Gastroesophageal sphincter (tissue), 4 donors: ENCODE data around the gene LRRC75A. TPM values are rescaled to one million over a fixed set of nuclear protein-coding genes. Genes with fewer than 3 reads are reported as not detected.

ENCODE experiments used
- ATAC-seq: fragments of 150-250 bp; one replicate; pipeline ENCODE4 v1.9.1; 2016; ENCODE audit warnings: mild to moderate bottlenecking, moderate library complexity
- H3K27ac ChIP-seq, 4 donors: fragments of 200-600 bp; sonication (generic) in 3 of 4; 1 replicate in 3 of 4; 2 replicates in 1 of 4; pipeline ENCODE4 v1.5.1; 2016 to 2019
- H3K27me3 ChIP-seq: fragments of 200-600 bp; sonication (generic); one replicate; pipeline ENCODE4 v1.5.1; 2019
- H3K36me3 ChIP-seq, 2 donors: fragments of 200-600 bp; sonication (generic); one replicate each; pipeline ENCODE4 v1.5.1; 2019; ENCODE audit warnings: control low read depth in 1 of 2
- H3K4me1 ChIP-seq, 3 donors: fragments of 200-600 bp; sonication (generic); 1 replicate in 2 of 3; 2 replicates in 1 of 3; pipeline ENCODE4 v1.5.1; 2016 to 2019; ENCODE audit warnings: control low read depth in 2 of 3
- H3K4me3 ChIP-seq, 2 donors: fragments of 200-600 bp; sonication (generic); one replicate each; pipeline ENCODE4 v1.5.1; 2019; ENCODE audit warnings: mild to moderate bottlenecking in 1 of 2, moderate library complexity in 1 of 2
- H3K9me3 ChIP-seq, 3 donors: fragments of 200-600 bp; sonication (generic); one replicate each; pipeline ENCODE4 v1.5.1; 2017 to 2019; ENCODE audit warnings: control low read depth in 2 of 3
- EP300 ChIP-seq: sonication (generic); formaldehyde crosslinking; IDR thresholded peaks from one replicate; pipeline ENCODE4 v1.6.1; 2017; ENCODE audit warnings: antibody characterized with exemption, mild to moderate bottlenecking
- POLR2A ChIP-seq, 2 donors: fragments of 450-650 bp; IDR thresholded peaks; one replicate each; pipeline ENCODE4 v1.6.1; 2017; ENCODE audit warnings: antibody characterized with exemption in 2 of 2, mild to moderate bottlenecking in 2 of 2, moderate library complexity in 1 of 2
- POLR2AphosphoS5 ChIP-seq: sonication (generic); formaldehyde crosslinking; IDR thresholded peaks from one replicate; pipeline ENCODE4 v1.6.1; 2017; ENCODE audit warnings: antibody characterized with exemption
- WGBS, 2 donors: methylation state at CpG; one replicate each; pipeline ENCODE4 v1.1.5; 2018; ENCODE audit warnings: low coverage in 1 of 2; 5-methylcytosine and 5-hydroxymethylcytosine counted together
- total RNA-seq, 4 donors: library from RNA; depleted of rRNA; stranded (reverse); fragments of >200 nt; gene quantifications; one replicate each; pipeline ENCODE4 v1.1.0, GENCODE V29; 2016
- TF ChIP-seq, protein P1 (sequence below), 4 experiments: fragments of 200-600 bp in 2 of 4; fragments of 450-650 bp in 2 of 4; sonication (generic) in 1 of 4; IDR thresholded peaks; one replicate each; pipeline ENCODE4 v1.5.1; 2017 to 2019; ENCODE audit warnings: antibody characterized with exemption in 4 of 4, mild to moderate bottlenecking in 2 of 4, moderate library complexity in 2 of 4

The LRRC75A gene
- total RNA-seq, 4 donors from 2014 or later: 0.94 to 4.0 (median 2.3) TPM

GRCh38 chr17:16484445-16485175 is 7.4 kb downstream of the LRRC75A start:
- no peaks in the 10 kb centered on the region for H3K27me3 ChIP-seq
- no peak overlapping the region for H3K27ac ChIP-seq
- peaks cover 0 to 36% (median 19%) of the 10 kb centered on the region in 3 donors for H3K4me1 ChIP-seq
- TF ChIP-seq POLR2AphosphoS5 (no peak), EP300 (no peak), POLR2A (IDR thresholded peaks at IDR 0.05) (no peak)
- TF ChIP-seq, protein P1, sequence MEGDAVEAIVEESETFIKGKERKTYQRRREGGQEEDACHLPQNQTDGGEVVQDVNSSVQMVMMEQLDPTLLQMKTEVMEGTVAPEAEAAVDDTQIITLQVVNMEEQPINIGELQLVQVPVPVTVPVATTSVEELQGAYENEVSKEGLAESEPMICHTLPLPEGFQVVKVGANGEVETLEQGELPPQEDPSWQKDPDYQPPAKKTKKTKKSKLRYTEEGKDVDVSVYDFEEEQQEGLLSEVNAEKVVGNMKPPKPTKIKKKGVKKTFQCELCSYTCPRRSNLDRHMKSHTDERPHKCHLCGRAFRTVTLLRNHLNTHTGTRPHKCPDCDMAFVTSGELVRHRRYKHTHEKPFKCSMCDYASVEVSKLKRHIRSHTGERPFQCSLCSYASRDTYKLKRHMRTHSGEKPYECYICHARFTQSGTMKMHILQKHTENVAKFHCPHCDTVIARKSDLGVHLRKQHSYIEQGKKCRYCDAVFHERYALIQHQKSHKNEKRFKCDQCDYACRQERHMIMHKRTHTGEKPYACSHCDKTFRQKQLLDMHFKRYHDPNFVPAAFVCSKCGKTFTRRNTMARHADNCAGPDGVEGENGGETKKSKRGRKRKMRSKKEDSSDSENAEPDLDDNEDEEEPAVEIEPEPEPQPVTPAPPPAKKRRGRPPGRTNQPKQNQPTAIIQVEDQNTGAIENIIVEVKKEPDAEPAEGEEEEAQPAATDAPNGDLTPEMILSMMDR (IDR thresholded peaks at IDR 0.05): no peak
- no peak for ATAC-seq
- no peaks in the 10 kb centered on the region for H3K9me3 ChIP-seq
- H3K36me3 ChIP-seq: no peaks in the 10 kb centered on the region
- H3K4me3 ChIP-seq: no peak overlapping the region
- 43 to 70% methylated on average over 4 to 17 of the region's 19 CpGs for WGBS, 2 donors

GRCh38 chr17:16483021-16483645 is 8.9 kb downstream of the LRRC75A start:
- Histone ChIP-seq H3K4me3 (no peak overlapping the region), H3K9me3 (no peaks in the 10 kb centered on the region), H3K27me3 (no peaks in the 10 kb centered on the region), H3K4me1 (peaks cover 0 to 38% (median 19%) of the 10 kb centered on the region in 3 donors), H3K36me3 (no peaks in the 10 kb centered on the region), H3K27ac (no peak overlapping the region)
- WGBS, 2 donors: 83 to 92% methylated on average over 1 to 2 of the region's 8 CpGs
- TF ChIP-seq POLR2A (IDR thresholded peaks at IDR 0.05) (no peak), EP300 (no peak), POLR2AphosphoS5 (no peak)
- TF ChIP-seq, protein P1 (IDR thresholded peaks at IDR 0.05): no peak
- ATAC-seq: no peak

DNA sequence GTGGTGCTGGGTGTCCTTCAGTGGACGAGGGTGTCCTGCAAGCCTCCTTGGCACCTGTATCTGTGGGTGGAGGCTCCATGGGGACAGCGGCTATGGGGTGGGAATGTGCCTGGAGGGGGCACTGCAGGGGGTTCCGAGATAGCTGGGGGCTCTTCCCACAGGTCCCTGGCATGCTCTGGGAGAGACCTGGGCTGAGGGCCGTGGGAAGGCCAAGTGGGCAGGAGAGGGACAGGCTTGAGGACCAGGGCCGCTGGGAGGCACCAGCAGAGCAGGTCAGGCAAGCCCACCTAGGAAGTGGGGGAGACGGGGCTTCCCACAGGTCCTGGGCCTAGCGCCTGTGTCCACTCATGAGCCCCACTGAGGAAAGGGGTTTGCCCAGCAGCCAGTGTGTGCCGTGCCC is 9.7 kb downstream of the LRRC75A start:
- no peaks in the 10 kb centered on the region for H3K27me3 ChIP-seq
- H3K36me3 ChIP-seq: no peaks in the 10 kb centered on the region
- no peak overlapping the region for H3K4me3 ChIP-seq
- TF ChIP-seq POLR2AphosphoS5 (no peak), POLR2A (IDR thresholded peaks at IDR 0.05) (no peak), EP300 (no peak)
- TF ChIP-seq, protein P1 (IDR thresholded peaks at IDR 0.05): no peak
- no peaks in the 10 kb centered on the region for H3K9me3 ChIP-seq
- peaks cover 0 to 44% (median 23%) of the 10 kb centered on the region in 3 donors for H3K4me1 ChIP-seq
- no CpG with 5 or more reads among the region's 8 CpGs for WGBS, 2 donors
- no peak for ATAC-seq
- H3K27ac ChIP-seq: no peak overlapping the region

DNA sequence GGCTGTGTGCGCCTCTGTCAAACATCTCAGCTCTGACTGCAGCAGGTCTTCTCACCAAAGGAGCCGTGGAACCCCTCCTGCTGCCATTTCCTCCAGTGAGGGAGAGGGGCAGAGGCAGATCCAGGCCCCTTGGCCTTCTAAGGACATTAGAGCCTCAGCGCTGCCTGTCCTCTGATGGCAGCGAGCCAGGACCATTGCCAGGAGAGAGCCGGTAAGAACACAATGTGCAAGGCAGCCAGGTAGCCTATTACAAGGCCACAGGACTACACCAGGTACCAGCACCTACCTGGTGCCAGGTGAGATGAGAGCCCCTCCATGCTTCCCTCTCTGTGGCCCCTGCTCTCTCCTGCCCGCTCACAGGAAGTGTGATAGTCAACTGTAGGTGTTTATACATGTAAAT is 11.0 kb downstream of the LRRC75A start:
- no peak for ATAC-seq
- H3K9me3 ChIP-seq: no peaks in the 10 kb centered on the region
- peaks cover 0 to 35% (median 15%) of the 10 kb centered on the region in 3 donors for H3K4me1 ChIP-seq
- TF ChIP-seq POLR2A (IDR thresholded peaks at IDR 0.05) (no peak), EP300 (no peak), POLR2AphosphoS5 (no peak)
- TF ChIP-seq, protein P1 (IDR thresholded peaks at IDR 0.05): no peak
- H3K27ac ChIP-seq: no peak overlapping the region
- H3K27me3 ChIP-seq: no peaks in the 10 kb centered on the region
- no CpG with 5 or more reads among the region's 6 CpGs for WGBS, 2 donors
- H3K4me3 ChIP-seq: no peak overlapping the region
- H3K36me3 ChIP-seq: no peaks in the 10 kb centered on the region

- Histone ChIP-seq H3K9me3 (no peaks in the 10 kb centered on the region), H3K27me3 (no peaks in the 10 kb centered on the region), H3K27ac (no peak overlapping the region), H3K4me3 (no peak overlapping the region), H3K36me3 (no peaks in the 10 kb centered on the region), H3K4me1 (peaks cover 0 to 18% (median 4%) of the 10 kb centered on the region in 3 donors)
- WGBS, 2 donors: 89 to 100% methylated on average over 1 of the region's 2 CpGs
- ATAC-seq: no peak
- no peak for TF ChIP-seq EP300
- TF ChIP-seq POLR2A (IDR thresholded peaks at IDR 0.05): no peak
- TF ChIP-seq POLR2AphosphoS5: no peak
- TF ChIP-seq, protein P1 (IDR thresholded peaks at IDR 0.05): no peak
Observed at GRCh38 chr17:16479264-16479663, 12.7 kb downstream of the LRRC75A start.
